Mammary epithelial cell (primary cell): ENCODE results near the gene DCC.

Source experiments
- EZH2 ChIP-seq: IDR thresholded peaks from 2 replicates; pipeline ENCODE4 v1.6.1; 2012; ENCODE audit warnings: low read length, inconsistent platforms, borderline replicate concordance
- TF ChIP-seq, protein P1 (sequence below), 2 donors: IDR thresholded peaks in 1 of 2; conservative IDR thresholded peaks in 1 of 2; 2 replicates each; pipeline ENCODE4 v1.5.1; 2011 to 2012; ENCODE audit warnings: inconsistent platforms in 2 of 2, low read length in 2 of 2, mild to moderate bottlenecking in 2 of 2, control low read depth in 1 of 2, low read depth in 1 of 2; ENCODE audit not compliant: insufficient read depth in 1 of 2; ENCODE audit errors: extremely low read depth in 1 of 2

DNA sequence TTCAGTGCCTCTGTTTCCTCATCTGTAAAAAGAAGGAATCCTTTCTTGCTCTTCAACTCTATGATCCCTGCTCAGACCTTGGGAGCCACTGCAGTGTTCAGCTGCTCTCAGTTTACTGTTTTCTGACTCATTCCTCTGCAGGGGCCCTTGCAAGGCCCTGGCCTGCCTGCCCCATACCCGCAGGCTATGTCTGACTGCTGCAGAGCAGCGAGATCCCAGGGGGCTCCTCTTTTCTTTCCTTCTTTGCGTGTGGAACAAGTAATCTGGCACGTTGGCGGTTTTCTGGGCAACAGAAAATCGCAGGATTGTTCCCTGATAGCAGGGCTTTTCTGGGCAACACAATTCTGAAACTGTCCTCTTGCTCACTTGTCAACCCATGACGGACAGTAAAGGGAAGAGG is 376.0 kb downstream of the DCC start:
- TF ChIP-seq, protein P1, sequence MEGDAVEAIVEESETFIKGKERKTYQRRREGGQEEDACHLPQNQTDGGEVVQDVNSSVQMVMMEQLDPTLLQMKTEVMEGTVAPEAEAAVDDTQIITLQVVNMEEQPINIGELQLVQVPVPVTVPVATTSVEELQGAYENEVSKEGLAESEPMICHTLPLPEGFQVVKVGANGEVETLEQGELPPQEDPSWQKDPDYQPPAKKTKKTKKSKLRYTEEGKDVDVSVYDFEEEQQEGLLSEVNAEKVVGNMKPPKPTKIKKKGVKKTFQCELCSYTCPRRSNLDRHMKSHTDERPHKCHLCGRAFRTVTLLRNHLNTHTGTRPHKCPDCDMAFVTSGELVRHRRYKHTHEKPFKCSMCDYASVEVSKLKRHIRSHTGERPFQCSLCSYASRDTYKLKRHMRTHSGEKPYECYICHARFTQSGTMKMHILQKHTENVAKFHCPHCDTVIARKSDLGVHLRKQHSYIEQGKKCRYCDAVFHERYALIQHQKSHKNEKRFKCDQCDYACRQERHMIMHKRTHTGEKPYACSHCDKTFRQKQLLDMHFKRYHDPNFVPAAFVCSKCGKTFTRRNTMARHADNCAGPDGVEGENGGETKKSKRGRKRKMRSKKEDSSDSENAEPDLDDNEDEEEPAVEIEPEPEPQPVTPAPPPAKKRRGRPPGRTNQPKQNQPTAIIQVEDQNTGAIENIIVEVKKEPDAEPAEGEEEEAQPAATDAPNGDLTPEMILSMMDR (conservative IDR thresholded peaks at IDR 0.05 in 1 of 2, IDR thresholded peaks at IDR 0.05 in 1 of 2; ENCODE audit: extremely low read depth in 1 of 2, insufficient read depth in 1 of 2, low read depth in 1 of 2, low read length in 2 of 2), result no peak
- no peak for TF ChIP-seq EZH2
